Activated T-cell treated with anti-CD3 and anti-CD28 coated beads for 24 hours (primary cell): Measurements from ENCODE around the gene RALGAPA2.
A peak's percentile ranks its signal among the peaks of the same experiment; 100 is the strongest.

Experiments used
- DNase-seq: peaks from one replicate; pipeline ENCODE4 v3.0.0-alpha.2; 2020; ENCODE audit warnings: low read depth

The RALGAPA2 gene

GRCh38 chr20:20465252-20465651 is 247.2 kb downstream of the RALGAPA2 start:
- DNase-seq, result no peak

DNA sequence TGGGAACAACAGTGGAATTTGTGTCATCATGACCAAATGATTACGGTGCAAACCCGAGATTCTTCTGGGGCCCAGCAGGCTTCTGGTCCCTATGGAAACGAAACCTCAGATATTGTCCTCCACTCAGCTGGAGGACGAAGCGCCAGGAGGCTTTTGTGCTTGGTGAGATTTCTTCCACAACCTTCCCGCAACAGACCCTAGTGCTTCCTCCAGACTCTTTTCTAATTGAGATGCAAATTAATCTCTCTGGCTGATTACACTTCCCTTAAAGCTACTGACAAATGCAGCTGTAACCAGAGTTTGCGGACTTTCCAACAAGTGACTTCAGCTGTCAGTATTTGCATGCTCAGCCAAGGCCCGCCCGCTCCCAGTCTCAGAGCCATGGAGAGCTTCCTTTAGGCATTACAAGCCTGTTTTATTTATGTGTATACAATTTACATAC is 248.5 kb downstream of the RALGAPA2 start:
- DNase-seq, result no peak

- no peak for DNase-seq
Observed at GRCh38 chr20:20462185-20462584, 250.3 kb downstream of the RALGAPA2 start.

- DNase-seq, result no peak
Observed at GRCh38 chr20:20461551-20461950, 250.9 kb downstream of the RALGAPA2 start.

DNA sequence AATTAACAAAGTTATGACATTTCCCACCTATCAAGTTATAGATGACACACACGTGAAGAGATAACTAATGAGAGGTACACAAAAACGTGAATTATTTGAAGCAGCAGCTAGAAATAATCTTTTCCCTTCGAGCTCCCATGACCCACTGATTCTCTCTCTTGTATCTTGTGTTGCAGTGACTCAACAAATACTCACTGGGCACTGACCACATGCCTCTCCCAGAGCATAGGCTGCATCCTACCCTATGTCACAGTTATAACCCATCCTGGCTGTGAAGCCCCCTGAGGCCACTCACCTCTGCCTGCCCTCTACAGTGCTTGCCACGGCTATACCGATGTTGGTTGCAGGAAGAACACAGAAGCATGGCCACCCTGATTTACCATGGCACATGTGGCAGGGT is 252.7 kb downstream of the RALGAPA2 start:
- DNase-seq, result no peak

- DNase-seq, result no peak
Observed at GRCh38 chr20:20457392-20458126, 254.9 kb downstream of the RALGAPA2 start.

GRCh38 chr20:20456741-20457140 is 255.7 kb downstream of the RALGAPA2 start:
- DNase-seq, result no peak

DNA sequence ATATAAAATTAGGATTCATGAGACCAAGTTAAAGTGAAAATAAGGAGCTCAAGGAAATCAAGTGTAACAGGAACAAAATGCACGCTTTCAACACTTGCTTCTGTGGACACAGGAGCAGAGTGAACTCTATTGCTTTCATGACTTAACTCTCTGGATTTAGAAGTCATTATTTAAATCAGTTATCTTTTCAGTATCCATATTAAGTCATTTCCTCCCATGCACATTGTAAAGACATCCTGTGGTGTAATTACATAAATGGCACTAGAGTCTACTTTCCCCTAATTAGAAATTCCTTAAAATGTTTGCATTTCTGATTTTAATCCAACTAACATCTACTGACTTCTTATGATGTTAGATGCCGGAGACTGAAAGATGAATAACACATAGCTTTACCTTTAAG is 256.5 kb downstream of the RALGAPA2 start:
- DNase-seq, result no peak

GRCh38 chr20:20454850-20455627 is 257.4 kb downstream of the RALGAPA2 start:
- no peak for DNase-seq

- DNase-seq, result no peak
Observed at GRCh38 chr20:20454367-20454766, 258.1 kb downstream of the RALGAPA2 start.

DNA sequence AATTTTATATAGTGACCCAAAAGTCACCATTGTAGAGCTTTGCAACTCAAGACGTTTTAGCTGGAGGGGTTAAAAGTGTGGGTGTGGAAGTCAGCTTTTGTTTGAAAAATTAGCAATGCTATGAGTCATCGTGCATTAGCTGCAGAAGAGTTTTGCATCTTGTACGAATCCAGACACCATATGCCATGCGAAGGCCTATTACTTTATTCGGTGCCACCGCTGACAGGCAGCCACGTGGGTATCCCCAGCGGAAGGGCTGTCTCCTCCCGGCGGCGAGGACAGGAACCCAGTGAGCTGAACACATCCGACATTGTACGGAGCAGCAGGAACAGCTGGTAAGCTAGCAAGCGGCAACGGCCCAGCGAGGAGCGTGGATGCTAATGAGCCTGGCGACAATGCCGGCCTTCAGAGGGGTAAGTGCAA is 260.2 kb downstream of the RALGAPA2 start:
- DNase-seq, result peak; percentile 57

GRCh38 chr20:20450521-20450920 is 261.9 kb downstream of the RALGAPA2 start:
- DNase-seq, result no peak

GRCh38 chr20:20448881-20449280 is 263.6 kb downstream of the RALGAPA2 start:
- DNase-seq, result no peak

DNA sequence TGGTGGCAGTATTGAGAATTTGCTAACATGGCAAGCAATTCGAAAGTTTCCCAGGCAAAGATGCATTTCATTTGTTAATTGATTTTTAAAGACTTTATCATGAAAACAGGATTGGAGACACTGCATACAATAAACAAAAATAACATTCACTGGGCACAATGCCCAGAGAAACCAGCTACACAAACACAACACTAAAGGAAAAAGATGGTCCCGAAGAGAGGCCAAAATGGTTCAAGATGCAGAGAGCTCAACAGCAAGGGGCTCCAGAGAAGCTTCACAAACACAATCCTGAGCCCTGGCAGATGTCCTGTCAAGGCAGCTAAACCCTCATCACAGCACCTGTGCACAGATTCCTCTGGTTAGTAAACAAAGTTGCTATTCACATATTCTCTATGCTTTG is 265.2 kb downstream of the RALGAPA2 start:
- no peak for DNase-seq

GRCh38 chr20:20446425-20447015 is 265.9 kb downstream of the RALGAPA2 start:
- DNase-seq, result no peak

- DNase-seq, result no peak
Observed at GRCh38 chr20:20446001-20446400, 266.4 kb downstream of the RALGAPA2 start.

DNA sequence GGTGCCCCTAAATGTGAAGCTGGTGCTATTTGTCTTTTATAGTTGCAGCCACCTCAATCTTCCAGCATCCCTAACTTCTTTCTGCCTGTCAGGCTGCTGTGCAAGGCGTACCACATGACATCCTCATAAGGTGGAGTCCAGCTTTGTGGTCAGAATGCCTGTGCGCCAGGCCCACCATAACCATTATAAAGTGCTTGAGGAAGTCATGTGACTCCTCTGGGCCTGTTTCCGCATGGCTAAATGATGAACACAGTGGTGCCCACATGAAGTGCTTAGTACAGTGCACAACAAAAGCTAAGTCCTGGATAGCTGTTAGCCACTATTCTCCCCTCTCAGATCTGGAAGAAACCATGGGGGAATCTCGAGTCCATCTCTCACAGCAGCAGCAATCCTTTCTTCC is 268.9 kb downstream of the RALGAPA2 start:
- no peak for DNase-seq

GRCh38 chr20:20442466-20442865 is 270.0 kb downstream of the RALGAPA2 start:
- DNase-seq, result no peak

DNA sequence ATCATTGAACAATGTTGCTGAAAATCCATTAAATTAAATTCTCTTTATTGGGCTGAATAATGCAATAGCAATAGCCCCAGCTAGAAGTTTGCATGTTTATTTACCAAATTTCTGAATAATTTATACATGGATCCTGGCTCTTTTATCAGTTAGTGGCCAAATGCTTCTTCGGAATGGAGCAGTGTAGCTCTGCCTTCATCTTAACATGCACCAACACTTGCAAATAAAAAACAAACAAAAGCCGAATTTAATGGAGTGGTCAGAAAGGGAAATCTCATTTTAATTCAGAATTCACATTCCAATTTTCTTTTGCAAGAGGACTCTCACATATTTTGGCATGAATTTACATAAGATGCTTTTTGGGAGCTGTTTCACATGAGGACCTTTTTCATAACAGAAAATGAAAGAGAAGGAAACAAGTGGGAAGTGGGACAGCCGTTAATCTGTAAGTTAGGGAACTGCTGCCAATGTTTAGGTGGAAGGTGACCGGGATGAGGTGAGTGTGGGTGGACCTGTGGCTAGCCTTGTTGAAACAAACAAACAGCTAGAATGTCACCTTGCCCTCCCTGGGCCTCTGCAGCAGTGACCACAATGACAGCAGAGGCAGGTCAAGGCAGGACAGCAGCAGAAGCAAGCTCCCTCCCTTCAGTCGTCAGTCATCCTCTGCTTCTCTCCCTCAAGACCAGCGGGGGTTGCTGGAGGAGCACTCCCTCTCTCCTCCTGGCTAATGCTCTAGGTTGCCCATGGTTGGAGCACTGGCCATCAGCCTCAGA is 271.4 kb downstream of the RALGAPA2 start:
- no peak for DNase-seq

DNA sequence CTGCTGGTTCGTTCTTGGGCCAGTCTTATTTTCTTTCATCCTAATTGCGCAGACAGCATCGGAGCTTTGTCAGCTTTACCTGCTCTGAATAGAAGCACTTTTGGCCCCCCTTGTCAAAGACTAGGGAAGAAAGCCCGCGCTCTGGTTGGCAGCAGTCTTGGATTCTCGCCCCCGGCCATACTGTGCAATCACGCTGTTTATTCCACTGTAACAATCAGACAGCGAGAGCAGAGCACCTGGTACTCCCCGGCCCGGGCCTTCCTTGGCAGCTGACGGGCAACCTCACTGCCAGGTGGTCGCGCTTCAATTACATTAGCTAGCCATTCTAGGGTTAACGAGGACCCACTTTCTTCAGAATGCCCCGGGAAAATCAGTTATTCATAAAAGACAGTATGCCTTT is 272.0 kb downstream of the RALGAPA2 start:
- DNase-seq, result no peak

DNA sequence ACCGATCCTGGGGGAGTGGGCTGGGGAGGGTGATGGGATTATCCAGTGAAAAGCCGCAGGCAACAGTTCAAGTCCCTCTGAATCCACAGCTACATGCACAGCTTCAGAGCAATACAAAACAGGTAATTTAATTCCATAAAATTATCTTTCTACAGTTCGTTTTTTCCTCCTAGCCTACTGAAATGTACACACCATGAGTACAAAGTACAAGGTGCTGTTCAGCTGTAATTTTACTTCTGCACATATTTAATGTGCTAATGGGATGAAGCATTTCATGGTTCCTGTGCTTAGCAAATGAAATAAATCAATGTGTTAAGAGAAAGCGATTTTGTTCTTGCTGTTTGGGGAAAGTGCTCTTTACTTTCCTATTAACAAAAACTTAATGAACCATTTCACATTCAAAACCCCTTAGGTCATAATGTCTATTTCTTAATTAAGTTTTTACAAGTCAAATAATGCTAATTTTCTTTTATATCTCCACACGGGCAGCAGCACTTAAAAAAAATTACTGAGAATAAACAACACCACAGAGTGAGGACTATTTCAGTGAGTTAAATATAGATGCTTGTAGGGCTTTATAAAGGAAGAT is 272.7 kb downstream of the RALGAPA2 start:
- DNase-seq, result no peak

DNA sequence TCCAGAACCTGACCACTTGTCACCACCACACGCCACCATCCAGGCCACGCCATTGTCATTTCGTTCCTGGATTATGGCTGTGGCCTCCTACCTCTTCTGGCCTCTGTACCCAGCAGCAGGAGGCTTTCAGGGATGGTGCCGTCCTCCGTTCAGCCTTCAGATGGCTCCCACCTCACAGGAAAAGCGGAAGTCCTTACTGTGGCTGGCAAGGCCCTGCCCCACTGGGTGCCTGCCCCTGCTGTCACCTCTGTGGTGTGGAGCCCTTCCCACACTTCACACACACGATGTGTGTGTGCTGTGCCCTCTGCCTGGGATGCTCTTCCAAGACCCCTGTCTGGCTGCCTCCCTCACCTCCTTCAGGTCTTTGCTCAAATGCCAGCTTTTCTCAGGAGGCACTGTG is 275.1 kb downstream of the RALGAPA2 start:
- DNase-seq, result no peak
